K562 (cell line): ENCODE measurements around the gene SERPINB2. TPM values are rescaled to one million over a fixed set of nuclear protein-coding genes. Genes with fewer than 3 reads are reported as not detected.
A peak's percentile ranks its signal among the peaks of the same experiment; 100 is the strongest.

Experiments
- ATAC-seq: fragments of 200-7000 bp; cut with Tn5 transposase; 3 replicates; pipeline ENCODE4 v1.9.1; 2020; ENCODE audit warnings: moderate library complexity
- Bru-seq: library from RNA; stranded (reverse); fragments of 400-500 nt; gene quantifications from one replicate; lab custom pipeline; 2021; lab: Mats Ljungman, UMichigan
- BruChase-seq, 2 experiments: library from RNA; stranded (reverse); fragments of 400-500 nt; gene quantifications; one replicate each; lab custom pipeline; 2021; lab: Mats Ljungman, UMichigan
- BruUV-seq: library from RNA; stranded (reverse); fragments of 400-500 nt; replicated peaks from 2 replicates; lab custom pipeline; 2021; lab: Mats Ljungman, UMichigan
- CTCF ChIA-PET: fragments of 300-600 bp; formaldehyde crosslinking; extraction: SDS; loops from one replicate; lab custom pipeline; 2021; ENCODE audit warnings: low intra/inter-chr PET ratio; lab: Yijun Ruan, JAX
- POLR2A ChIA-PET: fragments of 300-600, 350-650 bp; sonication (Branson Sonifier 250); formaldehyde crosslinking; extraction: SDS; loops from one replicate; lab custom pipeline; 2021; ENCODE audit warnings: antibody characterized with exemption, inconsistent platforms; lab: Yijun Ruan, JAX
- DNase-seq, 4 experiments: peaks; one replicate each; pipeline versions ENCODE4 v3.0.0 to v3.0.0-alpha.2; 2011 to 2018; ENCODE audit warnings: low spot score in 3 of 4, mixed read lengths in 3 of 4; ENCODE audit errors: extremely low read depth in 1 of 4
- FAIRE-seq: peaks from 2 replicates; lab custom pipeline; 2011; peaks lifted over from hg19 to GRCh38; lab: Jason Lieb, UNC
- H2AFZ ChIP-seq: 2 replicates; pipeline ENCODE4 v1.6.0; 2011; ENCODE audit warnings: low read depth, low read length, control low read depth, inconsistent platforms
- H3K27ac ChIP-seq: fragments of 200-600 bp; 3 replicates; pipeline ENCODE4 v1.8.0; 2011; ENCODE audit warnings: low read depth, mild to moderate bottlenecking, control low read depth, inconsistent platforms, low read length, moderate library complexity, mixed read lengths; ENCODE audit errors: extremely low read depth
- H3K27me3 ChIP-seq, 2 experiments: fragments of 300-600 bp in 1 of 2; 2 replicates in 1 of 2; 3 replicates in 1 of 2; pipeline versions ENCODE4 v1.6.0 to v1.8.0; 2011; ENCODE audit warnings: inconsistent platforms in 2 of 2, low read length in 2 of 2, mild to moderate bottlenecking in 1 of 2, mixed read lengths in 1 of 2, moderate library complexity in 1 of 2; ENCODE audit not compliant: control insufficient read depth in 2 of 2, insufficient read depth in 2 of 2
- H3K36me3 ChIP-seq: fragments of 300-600 bp; 3 replicates; pipeline ENCODE4 v1.8.0; 2011; ENCODE audit warnings: mild to moderate bottlenecking, low read length, inconsistent platforms; ENCODE audit not compliant: control insufficient read depth, insufficient read depth
- H3K4me1 ChIP-seq, 2 experiments: fragments of 200-600 bp in 1 of 2; replicated peaks in 1 of 2; 2 replicates in 1 of 2; 3 replicates in 1 of 2; pipeline versions ENCODE4 v1.5.1 to v1.8.0; 2011; ENCODE audit warnings: inconsistent platforms in 2 of 2, low read length in 2 of 2, mild to moderate bottlenecking in 1 of 2, mixed read lengths in 1 of 2, moderate library complexity in 1 of 2; ENCODE audit not compliant: control insufficient read depth in 2 of 2, insufficient read depth in 2 of 2
- H3K4me2 ChIP-seq: 2 replicates; pipeline ENCODE4 v1.6.1; 2011; ENCODE audit warnings: low read length, control low read depth, inconsistent platforms, mixed read lengths; ENCODE audit not compliant: insufficient read depth
- H3K4me3 ChIP-seq: fragments of 200-600 bp; sonication (generic), shearing (Covaris generic); 2 replicates; pipeline ENCODE4 v1.5.1; 2016; ENCODE audit warnings: control low read depth, inconsistent platforms
- H3K79me2 ChIP-seq: fragments of 200-600 bp; 3 replicates; pipeline ENCODE4 v1.8.0; 2011; ENCODE audit warnings: low read length, inconsistent platforms; ENCODE audit not compliant: control insufficient read depth, insufficient read depth
- H3K9ac ChIP-seq, 2 experiments: 2 replicates each; pipeline versions ENCODE4 v1.6.0 to v1.6.1; 2011; ENCODE audit warnings: low read depth in 2 of 2, low read length in 2 of 2, control low read depth in 1 of 2, inconsistent platforms in 1 of 2, mild to moderate bottlenecking in 1 of 2, mixed read lengths in 1 of 2; ENCODE audit not compliant: insufficient read depth in 1 of 2
- H3K9me1 ChIP-seq: one replicate; pipeline ENCODE4 v1.6.0; 2011; ENCODE audit warnings: inconsistent platforms, mild to moderate bottlenecking, low read length, moderate library complexity; ENCODE audit not compliant: control insufficient read depth, insufficient read depth
- H3K9me3 ChIP-seq: replicated peaks from 2 replicates; pipeline ENCODE4 v1.5.1; 2011; ENCODE audit warnings: low read depth, low read length, inconsistent platforms; ENCODE audit not compliant: control insufficient read depth, insufficient read depth
- H4K20me1 ChIP-seq: replicated peaks from 2 replicates; pipeline ENCODE4 v1.6.1; 2011; ENCODE audit warnings: low read length, inconsistent platforms, mixed read lengths; ENCODE audit not compliant: control insufficient read depth, insufficient read depth
- ETV6 ChIP-seq, 3 experiments: fragments of 150-350 bp in 1 of 3; sonication (generic) in 1 of 3; formaldehyde crosslinking in 1 of 3; IDR thresholded peaks; 2 replicates each; pipeline versions ENCODE4 v1.6.1 to v1.8.0; 2014 to 2022; ENCODE audit warnings: borderline replicate concordance in 2 of 3, low read depth in 2 of 3, antibody characterized with exemption in 1 of 3, low read length in 1 of 3, mild to moderate bottlenecking in 1 of 3, missing genetic modification reagents in 1 of 3
- GTF2B ChIP-seq: IDR thresholded peaks from 2 replicates; pipeline ENCODE4 v1.6.1; 2011; ENCODE audit not compliant: insufficient read length; ENCODE audit errors: extremely low read depth
- HDAC3 ChIP-seq: fragments of 450-650 bp; IDR thresholded peaks from 2 replicates; pipeline ENCODE4 v1.6.1; 2018; ENCODE audit warnings: borderline replicate concordance, mild to moderate bottlenecking, moderate library complexity; ENCODE audit not compliant: partially characterized antibody
- HNRNPL ChIP-seq: fragments of 200-400 bp; formaldehyde crosslinking; IDR thresholded peaks from 2 replicates; pipeline ENCODE4 v1.6.1; 2017; ENCODE audit warnings: low read depth, mild to moderate bottlenecking, low read length
- KLF6 ChIP-seq: fragments of 250-450 bp; sonication (Bioruptor Pico); IDR thresholded peaks from 2 replicates; pipeline ENCODE4 v1.4.0; 2020; ENCODE audit warnings: mild to moderate bottlenecking, moderate library complexity, borderline replicate concordance
- MTA3 ChIP-seq: fragments of 450-650 bp; formaldehyde crosslinking; IDR thresholded peaks from 2 replicates; pipeline ENCODE4 v1.6.1; 2017; ENCODE audit warnings: mild to moderate bottlenecking, borderline replicate concordance
- NFATC3 ChIP-seq: fragments of 450-650 bp; IDR thresholded peaks from 2 replicates; pipeline ENCODE4 v1.6.1; 2017; ENCODE audit warnings: mild to moderate bottlenecking
- POU5F1 ChIP-seq: fragments of 150-350 bp; IDR thresholded peaks from 2 replicates; pipeline ENCODE4 v1.6.1; 2014; ENCODE audit warnings: borderline replicate concordance, low read length, low read depth, mild to moderate bottlenecking; ENCODE audit not compliant: partially characterized antibody
- RBM34 ChIP-seq: fragments of 200-400 bp; formaldehyde crosslinking; IDR thresholded peaks from 2 replicates; pipeline ENCODE4 v1.6.1; 2018; ENCODE audit warnings: low read length, borderline replicate concordance; ENCODE audit not compliant: insufficient read depth
- SMARCE1 ChIP-seq: fragments of 450-650 bp; IDR thresholded peaks from 2 replicates; pipeline ENCODE4 v1.7.1; 2016; ENCODE audit warnings: mild to moderate bottlenecking
- SPI1 ChIP-seq: IDR thresholded peaks from 2 replicates; pipeline ENCODE4 v1.6.1; 2011; ENCODE audit warnings: low read depth, low read length, control low read depth, borderline replicate concordance
- TSC22D4 ChIP-seq: fragments of 450-650 bp; IDR thresholded peaks from 2 replicates; pipeline ENCODE4 v1.6.1; 2016; ENCODE audit warnings: missing genetic modification characterization, missing biosample characterization, control low read depth
- YY1 ChIP-seq, 3 experiments: IDR thresholded peaks; 2 replicates each; pipeline ENCODE4 v1.6.1; 2011; ENCODE audit warnings: low read length in 2 of 3, mild to moderate bottlenecking in 2 of 3, moderate library complexity in 2 of 3, borderline replicate concordance in 1 of 3, control low read depth in 1 of 3, low read depth in 1 of 3; ENCODE audit not compliant: insufficient read depth in 3 of 3, insufficient replicate concordance in 2 of 3, control insufficient read depth in 1 of 3, insufficient read length in 1 of 3; ENCODE audit errors: extremely low read depth in 1 of 3
- ZHX1 ChIP-seq: fragments of 150-350 bp; conservative IDR thresholded peaks from 2 replicates; pipeline ENCODE4 v1.6.1; 2014; ENCODE audit warnings: low read length
- ZNF134 ChIP-seq: fragments of 250-450 bp; sonication (Bioruptor Pico); conservative IDR thresholded peaks from 2 replicates; pipeline ENCODE4 v1.4.0; 2020
- WGBS: fragments of 100-300 bp; shearing (Covaris generic); methylation state at CpG from one replicate; pipeline ENCODE4 v1.1.6; 2016; ENCODE audit warnings: low coverage, mixed read lengths; ENCODE audit not compliant: insufficient coverage; ENCODE audit errors: missing lambda C conversion rate; 5-methylcytosine and 5-hydroxymethylcytosine counted together
- in situ Hi-C: fragments of 300-500 bp; cut with MboI; formaldehyde crosslinking; loops from 4 replicates; pipeline ENCODE4 v1.15.0; 2018; ENCODE audit warnings: inconsistent platforms, mixed read lengths
- intact Hi-C: fragments of 100-400 bp; cut with micrococcal nuclease; formaldehyde crosslinking; loops from 2 replicates; pipeline ENCODE4 v1.14.2; 2022
- long read RNA-seq, 3 experiments: library from polyadenylated mRNA in 2 of 3; library from RNA in 1 of 3; unstranded in 2 of 3; stranded (forward) in 1 of 3; transcript quantifications; one replicate each; pipeline ENCODE4 v2.0.0, GENCODE V29; 2019 to 2022
- polyA minus RNA-seq, 3 experiments: library from RNA; depleted of rRNA, polyadenylated mRNA; stranded (reverse); fragments of >200 nt; gene quantifications; 2 replicates each; pipeline ENCODE4 v1.2.3, GENCODE V29; 2011
- polyA plus RNA-seq, 8 experiments: library from polyadenylated mRNA; depleted of rRNA in 4 of 8; stranded (reverse) in 5 of 8; unstranded in 3 of 8; fragments of >200 nt; fragmentation: Nextera tagmentation in 2 of 8; fragmentation: Illumina TruSeq in 1 of 8; extraction: Ambion mirVana in 2 of 8; extraction: Trizol in 1 of 8; gene quantifications; 2 replicates each; pipeline versions ENCODE4 v1.2.1 to v1.2.3, GENCODE V29; 2011 to 2014; ENCODE audit warnings: inconsistent platforms in 1 of 8, missing spikeins in 1 of 8
- total RNA-seq, 7 experiments: library from RNA; depleted of rRNA in 6 of 7; stranded (reverse); fragments of >200 nt in 6 of 7; fragmentation: Illumina TruSeq in 2 of 7; extraction: Trizol in 2 of 7; gene quantifications; 2 replicates each; pipeline versions ENCODE4 v1.2.1 to v1.2.3, GENCODE V29; 2011 to 2021; ENCODE audit warnings: low replicate concordance in 1 of 7

SERPINB2 gene
- not detected in 2 replicates for total RNA-seq (2011; cell fraction: chromatin; rRNA removed; ENCODE audit: low replicate concordance)
- total RNA-seq (2011; cell fraction: nucleolus; rRNA removed): not detected in 2 replicates
- 0.22 TPM in 1 of 2 replicates, not detected in the other for total RNA-seq (2011; cell fraction: nucleoplasm; rRNA removed)
- not detected in 2 replicates for total RNA-seq (2014; rRNA removed)
- 0.07 TPM in 1 of 2 replicates, not detected in the other for total RNA-seq (2014; rRNA removed; fragmentation: Illumina TruSeq; extraction: Trizol)
- total RNA-seq (2015; rRNA removed; fragmentation: Illumina TruSeq; extraction: Trizol): not detected in 2 replicates
- not detected in 2 replicates for total RNA-seq (2021)
- 0.08 and 0.11 TPM in 2 replicates for polyA plus RNA-seq (2011; rRNA removed)
- 0.03 and 0.31 TPM in 2 replicates for polyA plus RNA-seq (2011; cell fraction: cytosol; rRNA removed)
- 0.41 TPM in 1 of 2 replicates, not detected in the other for polyA plus RNA-seq (2011; cell fraction: nucleus; rRNA removed)
- 0.12 TPM in 1 of 2 replicates, not detected in the other for polyA plus RNA-seq (2012)
- polyA plus RNA-seq (2014; fragmentation: Illumina TruSeq; extraction: Trizol): 0.08 and 0.13 TPM in 2 replicates
- under 1 TPM in 1 of 2 experiments, not detected in 1; 0.03 TPM for polyA plus RNA-seq (2014; fragmentation: Nextera tagmentation; extraction: Ambion mirVana)
- not detected in 2 replicates for polyA plus RNA-seq (2014; rRNA removed)
- 0.18 TPM in 1 of 2 replicates, not detected in the other for polyA minus RNA-seq (2011; rRNA and poly(A)+ RNA removed)
- not detected in 2 replicates for polyA minus RNA-seq (2011; cell fraction: cytosol; rRNA and poly(A)+ RNA removed)
- not detected in 2 replicates for polyA minus RNA-seq (2011; cell fraction: nucleus; rRNA and poly(A)+ RNA removed)
- Bru-seq, nascent RNA: not detected
- BruChase-seq, experiment 1, labeled RNA remaining after a 2-hour chase: percentile 6 among the genes with signal in this experiment
- BruChase-seq, experiment 2, labeled RNA remaining after a 6-hour chase: not detected
- long read RNA-seq, experiment 1: 0 reads
- long read RNA-seq, experiment 2: 0 reads
- long read RNA-seq, experiment 3: 0 reads

GRCh38 chr18:63887424-63887823 is at the start of gene SERPINB2:
Gene SERPINB2 (plus strand): TSS chr18:63887705. CDS start chr18:63891445, 3,740 bp downstream.
- H3K9me1 ChIP-seq: no peaks in the 10 kb centered on the region
- H3K4me2 ChIP-seq: no peak within 1 kb of the TSS
- no TSS peak for BruUV-seq
- ATAC-seq (no peak), DNase-seq (no peak), FAIRE-seq (no peak)
- POLR2A ChIA-PET: no interaction called here
- no peak within 1 kb of the TSS for H3K4me3 ChIP-seq
- H3K9ac ChIP-seq: no peak within 1 kb of the TSS
- H3K4me1 ChIP-seq: no peaks in the 10 kb centered on the region
- H2AFZ ChIP-seq: no peak within 1 kb of the TSS
- no peaks in the 10 kb centered on the region for H4K20me1 ChIP-seq
- no peaks in the 10 kb centered on the region for H3K9me3 ChIP-seq
- in situ Hi-C loops (no loop called here), intact Hi-C loops (no loop called here)
- H3K27ac ChIP-seq: no peak within 1 kb of the TSS
- H3K36me3 ChIP-seq: no peaks in the 10 kb centered on the region
- CTCF ChIA-PET: no interaction called here
- 0% methylated on average over 1 of the region's 1 CpG for WGBS
- H3K27me3 ChIP-seq: no peaks in the 10 kb centered on the region
- H3K79me2 ChIP-seq: no peaks in the 10 kb centered on the region
- TF ChIP-seq NFATC3 (no peak), ZNF134 (no peak), POU5F1 (no peak), MTA3 (no peak), GTF2B (no peak), KLF6 (CRISPR knock-in tag) (no peak), TSC22D4 (tag) (no peak), ETV6 (IDR thresholded peaks at IDR 0.05; ENCODE audit: borderline replicate concordance in 1 of 2, low read depth in 2 of 2, low read length in 1 of 2) (no peak), ETV6 (CRISPR knock-in tag; IDR thresholded peaks at IDR 0.05; ENCODE audit: borderline replicate concordance) (no peak), YY1 (IDR thresholded peaks at IDR 0.05; ENCODE audit: borderline replicate concordance in 1 of 3, control insufficient read depth in 1 of 3, extremely low read depth in 1 of 3, insufficient read depth in 3 of 3, insufficient read length in 1 of 3, insufficient replicate concordance in 2 of 3, low read depth in 1 of 3, low read length in 2 of 3) (no peak), RBM34 (no peak), HNRNPL (no peak), ZHX1 (no peak), HDAC3 (no peak), SPI1 (no peak), SMARCE1 (no peak)
